GM18499 (cell line): Measurements from ENCODE around the gene CHST14.
"Not testable (repeated sequence)": the region's sequence is repeated elsewhere in the genome, so short reads cannot be mapped to it uniquely, and the experiment has no call there.

Experiments used
- ATAC-seq: cut with Tn5 transposase; IDR thresholded peaks from one replicate; pipeline ENCODE4 v1.9.1; 2021; ENCODE audit warnings: moderate number of reproducible peaks; ENCODE audit not compliant: insufficient read depth, unreplicated experiment

Gene CHST14

GRCh38 chr15:40439960-40440742 lies 30.6 kb upstream of the CHST14 start:
- ATAC-seq, result no peak

DNA sequence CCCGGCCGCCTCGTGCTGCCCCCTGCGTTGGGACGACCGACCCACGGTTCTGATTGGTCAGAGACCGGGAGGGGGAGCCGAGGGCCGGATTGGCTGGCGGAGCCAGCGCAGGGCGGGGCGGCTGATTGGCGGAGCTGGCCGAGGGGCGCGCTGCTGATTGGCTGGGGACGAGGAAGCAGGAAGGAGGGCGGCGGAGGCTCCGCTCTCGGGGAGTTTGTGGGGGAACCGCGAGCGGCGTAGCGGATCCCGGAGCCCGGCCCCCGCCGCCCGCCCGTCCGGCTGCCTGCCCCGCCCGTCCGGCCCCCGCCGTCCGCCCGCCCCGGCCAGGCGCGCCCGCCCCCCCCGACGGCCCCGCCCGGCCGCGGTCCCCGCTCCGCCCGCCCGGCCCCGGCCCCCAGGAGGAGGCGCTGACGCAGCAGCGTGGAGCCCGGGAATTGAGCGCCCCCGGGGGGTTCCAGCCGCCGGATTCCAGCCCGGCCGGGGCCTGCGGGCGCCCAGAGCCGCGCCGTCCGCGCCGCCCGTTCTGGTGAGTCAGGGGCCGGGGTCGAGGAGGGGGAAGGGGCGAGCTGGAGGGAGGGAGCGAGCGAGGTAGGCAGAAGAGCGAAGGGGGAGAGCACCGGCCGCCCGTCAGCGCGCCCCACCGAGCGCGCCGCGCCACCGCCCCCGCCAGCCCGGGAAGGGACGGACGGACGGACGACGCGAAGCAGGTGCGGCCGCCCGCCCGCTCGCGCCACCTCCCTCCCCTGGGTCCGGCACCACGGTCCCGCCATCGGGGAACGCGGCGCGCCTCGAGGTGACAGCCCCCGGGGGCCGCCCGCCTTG lies 29.8 kb upstream of the CHST14 start, which contains the start of gene BAHD1:
Gene BAHD1 (plus strand): TSS at position 211 of the 822 bp plus-strand sequence. CDS start 17,512 bp downstream, outside the sequence.
- ATAC-seq, result peak; percentile 51

DNA sequence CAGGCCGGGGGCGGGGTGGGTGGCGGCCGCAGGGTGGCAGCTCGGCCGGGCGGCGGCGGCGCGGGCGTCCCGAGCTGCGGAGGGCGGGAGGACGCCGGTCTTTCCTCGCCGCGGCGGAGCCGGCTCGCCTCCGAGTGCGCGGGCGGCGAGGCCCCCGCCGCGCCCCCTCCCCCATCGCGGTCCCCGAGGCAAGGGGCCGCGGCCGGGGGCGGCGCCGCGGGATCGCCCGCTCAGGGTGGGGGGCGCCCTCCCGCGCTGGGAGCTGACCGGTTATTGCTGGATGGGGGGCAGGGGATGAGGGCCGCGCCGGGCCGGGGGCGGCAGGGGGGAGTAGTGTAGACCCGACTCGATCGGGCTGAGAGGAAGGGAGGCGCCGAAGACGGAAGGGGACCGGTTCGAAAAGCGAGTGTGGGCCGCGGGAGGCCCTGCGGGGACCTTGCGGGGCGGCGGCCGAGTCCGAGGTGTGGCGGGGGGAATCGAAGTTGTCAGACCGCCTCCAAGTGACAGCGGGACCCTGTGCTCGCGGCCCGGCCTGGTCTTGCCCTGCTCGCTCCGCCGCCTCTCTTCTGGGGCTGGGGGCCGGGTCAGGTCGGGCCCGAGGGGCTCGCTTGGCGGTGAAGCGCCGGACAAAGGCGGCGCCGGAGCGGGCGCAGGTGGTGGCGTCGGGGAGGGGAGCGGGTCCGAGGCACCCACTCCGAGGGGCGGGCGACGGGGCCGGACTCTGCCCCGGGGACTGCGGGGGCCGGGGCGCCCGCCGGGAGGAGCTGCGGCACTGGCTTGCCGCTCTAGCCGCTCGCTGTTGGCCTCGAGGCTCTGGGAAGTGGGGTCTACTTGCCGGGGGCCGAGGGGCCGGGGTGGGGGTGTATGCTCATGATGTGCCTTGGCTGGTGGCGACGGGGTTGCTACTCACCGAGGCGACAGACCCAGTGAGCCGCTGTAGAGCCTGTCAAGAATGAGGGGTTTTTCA lies 28.9 kb upstream of the CHST14 start:
- ATAC-seq, result no peak

- ATAC-seq, result no peak
These were observed 27.5 kb upstream of the CHST14 start for GRCh38 chr15:40443255-40443654.

GRCh38 chr15:40443846-40444245 lies 26.9 kb upstream of the CHST14 start:
- ATAC-seq, result no peak

DNA sequence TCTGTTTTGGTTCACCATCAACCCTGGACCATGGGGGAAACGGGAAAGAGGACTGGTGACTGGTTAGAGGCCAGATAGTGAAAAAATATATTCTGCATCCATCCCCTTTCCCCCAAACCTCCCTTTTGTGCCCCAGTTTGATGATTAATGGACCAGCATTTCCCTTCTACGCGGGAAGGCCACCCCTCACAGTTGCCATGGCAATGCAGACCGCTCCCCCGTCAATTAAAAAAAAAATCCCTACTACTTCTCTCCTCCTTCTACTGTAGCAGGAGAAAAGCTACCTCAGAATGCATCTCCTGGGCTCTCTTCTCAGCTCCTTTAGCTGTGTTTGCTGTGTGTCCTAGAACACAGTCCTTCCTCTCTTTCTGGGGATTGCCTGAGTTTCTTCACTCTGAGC lies 26.0 kb upstream of the CHST14 start:
- ATAC-seq, result no peak

- ATAC-seq, result no peak
These were observed 25.3 kb upstream of the CHST14 start for GRCh38 chr15:40445421-40445922.

GRCh38 chr15:40446144-40446543 lies 24.6 kb upstream of the CHST14 start:
- ATAC-seq, result no peak

DNA sequence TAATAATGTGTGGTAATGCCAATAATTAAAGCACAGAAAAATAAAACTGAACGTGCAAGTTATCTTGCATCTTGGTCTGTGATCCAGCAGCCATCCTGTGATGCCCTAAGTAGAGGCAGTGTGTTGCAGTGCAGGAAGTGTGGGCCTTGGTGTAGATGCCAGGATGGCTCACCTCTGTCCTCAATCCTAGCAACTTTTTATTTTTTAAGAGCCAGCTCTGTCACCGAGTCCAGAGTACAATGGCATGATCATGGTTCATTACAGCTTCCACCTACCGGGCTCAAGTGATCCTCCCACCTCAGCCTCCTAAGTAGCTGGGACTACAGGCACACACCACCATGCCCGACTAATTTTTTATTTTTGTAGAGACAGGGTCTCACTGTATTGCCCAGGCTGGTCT lies 22.4 kb upstream of the CHST14 start:
- ATAC-seq, result no peak

DNA sequence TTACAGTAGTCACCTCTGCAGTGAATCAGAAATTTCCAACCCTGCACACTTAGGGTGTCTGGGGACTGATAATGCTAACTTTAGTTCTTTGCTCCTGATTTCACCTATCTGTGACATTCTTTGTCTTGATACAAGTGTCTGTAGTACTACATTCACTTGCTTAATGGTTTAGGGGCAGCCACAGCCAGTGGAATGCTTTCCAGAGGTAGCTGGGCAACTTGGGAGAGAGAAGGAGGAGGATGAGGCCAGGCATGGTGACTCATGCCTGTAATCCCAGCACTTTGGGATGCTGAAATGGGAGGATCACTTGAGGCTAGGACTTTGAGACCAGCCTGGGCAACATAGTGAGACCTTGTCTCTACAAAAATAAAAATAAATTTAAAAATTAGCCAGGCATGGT lies 21.5 kb upstream of the CHST14 start:
- no peak for ATAC-seq

GRCh38 chr15:40450047-40450446 lies 20.7 kb upstream of the CHST14 start:
- no peak for ATAC-seq

- ATAC-seq, result no peak
These were observed 19.1 kb upstream of the CHST14 start for GRCh38 chr15:40451527-40452158.

DNA sequence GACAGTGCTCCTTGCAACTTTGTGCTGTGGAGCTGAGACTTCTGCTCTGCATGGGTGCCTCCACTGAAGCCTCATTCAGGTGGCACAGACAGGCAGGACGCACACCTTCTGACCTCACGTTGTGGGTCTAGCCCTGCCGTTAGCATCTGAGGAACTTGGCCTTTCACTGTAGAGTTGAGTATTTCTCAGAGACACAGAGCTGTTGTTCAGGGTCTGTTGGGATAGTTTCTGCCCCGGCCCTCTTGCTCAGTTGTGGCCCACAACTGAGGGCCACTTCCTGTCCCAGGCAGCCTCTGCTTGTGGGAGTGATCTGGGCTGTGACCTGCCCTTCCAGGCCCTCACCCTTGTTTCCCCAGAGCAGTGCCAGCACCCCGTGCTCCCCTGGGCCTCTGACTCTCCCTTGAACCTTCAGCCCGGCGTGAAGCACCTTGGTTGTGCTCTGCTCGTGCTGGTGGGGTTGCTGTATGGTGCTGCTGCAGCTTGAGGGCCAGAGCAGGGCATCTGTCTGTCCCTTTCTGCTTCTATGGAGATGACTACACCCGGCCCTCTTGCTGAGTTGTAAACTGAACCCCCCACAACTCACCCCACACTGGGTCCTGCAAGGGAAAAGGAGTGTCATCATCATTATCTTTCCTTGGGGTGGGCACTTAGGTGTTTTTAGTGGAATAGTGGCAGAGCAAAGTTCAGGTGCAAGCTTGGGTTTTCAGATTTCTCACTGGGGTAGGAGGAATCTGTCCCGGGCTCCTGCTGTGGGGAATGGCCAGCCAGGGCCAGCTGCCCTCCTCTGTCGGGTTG lies 18.3 kb upstream of the CHST14 start:
- no peak for ATAC-seq

DNA sequence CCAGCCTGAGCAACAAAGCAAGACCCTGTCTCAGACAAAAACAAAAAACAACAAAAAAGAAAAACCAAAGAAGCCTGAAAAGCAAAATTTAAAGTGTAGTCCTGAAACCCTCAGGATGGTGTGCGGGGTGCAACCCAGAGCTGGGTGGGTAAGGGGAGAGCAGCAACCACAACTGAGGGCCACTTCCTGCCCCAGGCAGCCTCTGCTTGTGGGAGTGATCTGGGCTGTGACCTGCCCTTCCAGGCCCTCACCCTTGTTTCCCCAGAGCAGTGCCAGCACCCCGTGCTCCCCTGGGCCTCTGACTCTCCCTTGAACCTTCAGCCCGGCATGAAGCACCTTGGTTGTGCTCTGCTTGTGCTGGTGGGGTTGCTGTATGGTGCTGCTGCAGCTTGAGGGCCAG lies 16.8 kb upstream of the CHST14 start:
- not testable (repeated sequence) for ATAC-seq

- no peak for ATAC-seq
These were observed 15.8 kb upstream of the CHST14 start for GRCh38 chr15:40454904-40455391.

GRCh38 chr15:40456299-40456712 lies 14.5 kb upstream of the CHST14 start:
- no peak for ATAC-seq

DNA sequence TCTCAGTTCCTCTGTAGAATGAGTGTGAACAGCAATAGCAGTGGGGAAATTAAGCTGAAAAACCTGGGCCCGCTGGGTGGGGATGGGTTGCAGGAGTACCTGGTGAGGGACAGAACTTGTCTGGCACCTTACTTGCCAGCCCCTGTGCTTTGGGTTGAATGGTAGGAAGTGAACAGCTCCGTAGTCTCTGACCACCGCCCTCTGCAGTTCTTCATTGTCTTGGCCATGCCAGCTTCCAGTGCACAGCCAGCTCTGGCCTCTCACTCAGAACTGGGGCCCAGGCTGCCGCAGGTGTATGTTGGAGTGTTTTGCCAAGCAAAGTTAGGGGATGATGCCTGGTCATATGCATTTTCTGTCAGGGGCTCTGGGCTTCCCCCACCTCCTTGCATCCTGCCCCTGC lies 14.0 kb upstream of the CHST14 start:
- ATAC-seq, result no peak

- no peak for ATAC-seq
These were observed 12.1 kb upstream of the CHST14 start for GRCh38 chr15:40458495-40459371.
